ENCODE data around the gene CD101.

DNA sequence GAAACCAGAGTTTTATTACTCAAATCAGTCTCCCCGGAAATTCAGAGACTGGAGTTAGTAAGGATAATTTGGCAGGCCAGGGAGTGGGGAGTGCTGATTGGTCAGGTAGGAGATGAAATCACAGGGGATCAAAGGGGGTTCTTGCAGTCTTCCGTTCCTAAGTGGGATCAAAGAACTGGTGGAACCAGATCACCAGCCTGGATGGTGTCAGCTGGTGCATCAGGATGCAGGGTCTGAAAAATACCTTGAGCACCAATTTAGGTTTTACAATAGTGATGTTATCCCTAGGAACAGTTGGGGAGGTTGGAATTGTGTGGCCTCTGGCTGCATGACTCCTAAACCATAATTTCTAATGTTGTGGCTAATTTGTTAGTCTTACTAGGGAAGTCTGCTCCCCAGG lies 1.4 kb upstream of the CD101 start:
- TF ChIP-seq, protein P1, sequence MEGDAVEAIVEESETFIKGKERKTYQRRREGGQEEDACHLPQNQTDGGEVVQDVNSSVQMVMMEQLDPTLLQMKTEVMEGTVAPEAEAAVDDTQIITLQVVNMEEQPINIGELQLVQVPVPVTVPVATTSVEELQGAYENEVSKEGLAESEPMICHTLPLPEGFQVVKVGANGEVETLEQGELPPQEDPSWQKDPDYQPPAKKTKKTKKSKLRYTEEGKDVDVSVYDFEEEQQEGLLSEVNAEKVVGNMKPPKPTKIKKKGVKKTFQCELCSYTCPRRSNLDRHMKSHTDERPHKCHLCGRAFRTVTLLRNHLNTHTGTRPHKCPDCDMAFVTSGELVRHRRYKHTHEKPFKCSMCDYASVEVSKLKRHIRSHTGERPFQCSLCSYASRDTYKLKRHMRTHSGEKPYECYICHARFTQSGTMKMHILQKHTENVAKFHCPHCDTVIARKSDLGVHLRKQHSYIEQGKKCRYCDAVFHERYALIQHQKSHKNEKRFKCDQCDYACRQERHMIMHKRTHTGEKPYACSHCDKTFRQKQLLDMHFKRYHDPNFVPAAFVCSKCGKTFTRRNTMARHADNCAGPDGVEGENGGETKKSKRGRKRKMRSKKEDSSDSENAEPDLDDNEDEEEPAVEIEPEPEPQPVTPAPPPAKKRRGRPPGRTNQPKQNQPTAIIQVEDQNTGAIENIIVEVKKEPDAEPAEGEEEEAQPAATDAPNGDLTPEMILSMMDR (IDR thresholded peaks at IDR 0.05) = no peak
- TF ChIP-seq POLR2AphosphoS5 (IDR thresholded peaks at IDR 0.05) = no peak
- no peak for TF ChIP-seq POLR2A (IDR thresholded peaks at IDR 0.05)
